Activated T-helper 1 cell treated with anti-CD3 and anti-CD28 coated beads, Interleukin-2, amount 50 U/mL, for 16 hours (primary cell): ENCODE measurements around the gene ATP9B.
"Not testable (repeated sequence)": the region's sequence is repeated elsewhere in the genome, so short reads cannot be mapped to it uniquely, and the experiment has no call there.

Experiments used
- DNase-seq, 2 donors: peaks; one replicate each; pipeline ENCODE4 v3.0.0-alpha.2; 2020; ENCODE audit warnings: low read depth in 1 of 2, low spot score in 1 of 2

ATP9B gene

GRCh38 chr18:79133724-79134123 is 64.5 kb downstream of the ATP9B start:
- no peak for DNase-seq

- no peak for DNase-seq
Observed at GRCh38 chr18:79135924-79136323, 66.7 kb downstream of the ATP9B start.

GRCh38 chr18:79136742-79137141 is 67.5 kb downstream of the ATP9B start:
- DNase-seq, result no peak

GRCh38 chr18:79139206-79139605 is 70.0 kb downstream of the ATP9B start:
- no peak for DNase-seq

GRCh38 chr18:79147014-79147413 is 77.8 kb downstream of the ATP9B start:
- DNase-seq, result no peak

- DNase-seq, result no peak
Observed at GRCh38 chr18:79151191-79151590, 82.0 kb downstream of the ATP9B start.

- no peak for DNase-seq
Observed at GRCh38 chr18:79156327-79156726, 87.1 kb downstream of the ATP9B start.

GRCh38 chr18:79164706-79165105 is 95.5 kb downstream of the ATP9B start:
- DNase-seq, result no peak

GRCh38 chr18:79166702-79167101 is 97.5 kb downstream of the ATP9B start:
- DNase-seq, result no peak

- DNase-seq, result no peak
Observed at GRCh38 chr18:79167526-79168190, 98.5 kb downstream of the ATP9B start.

GRCh38 chr18:79169958-79170555 is 100.9 kb downstream of the ATP9B start:
- DNase-seq, result no peak

- DNase-seq, result not testable (repeated sequence)
Observed at GRCh38 chr18:79172331-79172730, 103.1 kb downstream of the ATP9B start.

GRCh38 chr18:79173742-79174141 is 104.5 kb downstream of the ATP9B start:
- DNase-seq, result no peak

- DNase-seq, result no peak
Observed at GRCh38 chr18:79178113-79178531, 108.9 kb downstream of the ATP9B start.

- DNase-seq, result no peak
Observed at GRCh38 chr18:79182047-79182713, 113.0 kb downstream of the ATP9B start.

GRCh38 chr18:79185648-79186047 is 116.5 kb downstream of the ATP9B start:
- DNase-seq, result no peak

GRCh38 chr18:79186649-79187048 is 117.5 kb downstream of the ATP9B start:
- DNase-seq, result no peak

GRCh38 chr18:79187532-79188277 is 118.5 kb downstream of the ATP9B start:
- no peak for DNase-seq

GRCh38 chr18:79191418-79191817 is 122.2 kb downstream of the ATP9B start:
- DNase-seq, result no peak

GRCh38 chr18:79191956-79192355 is 122.8 kb downstream of the ATP9B start:
- no peak for DNase-seq

- no peak for DNase-seq
Observed at GRCh38 chr18:79193826-79194225, 124.6 kb downstream of the ATP9B start.
